ENCODE data around the gene FDX2.

GRCh38 chr19:10284065-10284959, 31.5 kb downstream of the FDX2 start:
- no peak for TF ChIP-seq GATA2 (IDR thresholded peaks at IDR 0.05; ENCODE audit: low read depth, low read length)
- TF ChIP-seq GATA3 (IDR thresholded peaks at IDR 0.05; ENCODE audit: low read depth, low read length), result no peak

Data from SH-SY5Y (cell line).